ENCODE measurements around the gene ZNF624.
A peak's percentile ranks its signal among the peaks of the same experiment; 100 is the strongest.

Gene ZNF624

GRCh38 chr17:16584273-16584995 lies 69.2 kb downstream of the ZNF624 start:
- no peaks in the 10 kb centered on the region for H3K36me3 ChIP-seq (ENCODE audit: control insufficient read depth, insufficient read depth, low read length)
- peaks cover 14% of the 10 kb centered on the region for H3K27me3 ChIP-seq (ENCODE audit: control insufficient read depth, insufficient read depth, low read length)
- peak overlapping the region; percentile 27 for H3K4me3 ChIP-seq (ENCODE audit: low read length)
- peaks cover 6% of the 10 kb centered on the region for H3K4me1 ChIP-seq (ENCODE audit: control insufficient read depth, insufficient read depth, low read length)
- H3K9ac ChIP-seq (ENCODE audit: low read length) = peak overlapping the region; percentile 41
- no peaks in the 10 kb centered on the region for H3K9me3 ChIP-seq (ENCODE audit: control insufficient read depth, low read length)

- H3K27me3 ChIP-seq (ENCODE audit: control insufficient read depth, insufficient read depth, low read length) = peaks cover 12% of the 10 kb centered on the region
- H3K9ac ChIP-seq (ENCODE audit: low read length) = no peak overlapping the region
- no peaks in the 10 kb centered on the region for H3K36me3 ChIP-seq (ENCODE audit: control insufficient read depth, insufficient read depth, low read length)
- H3K4me3 ChIP-seq (ENCODE audit: low read length) = no peak overlapping the region
- H3K9me3 ChIP-seq (ENCODE audit: control insufficient read depth, low read length) = no peaks in the 10 kb centered on the region
- peaks cover 4% of the 10 kb centered on the region for H3K4me1 ChIP-seq (ENCODE audit: control insufficient read depth, insufficient read depth, low read length)
Observed at GRCh38 chr17:16583781-16584180, 69.9 kb downstream of the ZNF624 start.

GRCh38 chr17:16573466-16573865 lies 80.2 kb downstream of the ZNF624 start:
- H3K36me3 ChIP-seq (ENCODE audit: control insufficient read depth, insufficient read depth, low read length) = no peaks in the 10 kb centered on the region

More at GRCh38 chr17:16573466-16573865, 80.2 kb downstream of the ZNF624 start:
- H3K4me1 ChIP-seq (ENCODE audit: control insufficient read depth, insufficient read depth, low read length) = no peaks in the 10 kb centered on the region
- no peaks in the 10 kb centered on the region for H3K27me3 ChIP-seq (ENCODE audit: control insufficient read depth, insufficient read depth, low read length)
- no peak overlapping the region for H3K4me3 ChIP-seq (ENCODE audit: low read length)
- no peak overlapping the region for H3K9ac ChIP-seq (ENCODE audit: low read length)
- H3K9me3 ChIP-seq (ENCODE audit: control insufficient read depth, low read length) = no peaks in the 10 kb centered on the region
